CD4-positive, alpha-beta T cell treated with Interleukin-4 for 4 hours (primary cell): ENCODE measurements around the gene COL23A1.

Source experiments
- DNase-seq: peaks from one replicate; pipeline ENCODE4 v3.0.0-alpha.2; 2020

Gene COL23A1

DNA sequence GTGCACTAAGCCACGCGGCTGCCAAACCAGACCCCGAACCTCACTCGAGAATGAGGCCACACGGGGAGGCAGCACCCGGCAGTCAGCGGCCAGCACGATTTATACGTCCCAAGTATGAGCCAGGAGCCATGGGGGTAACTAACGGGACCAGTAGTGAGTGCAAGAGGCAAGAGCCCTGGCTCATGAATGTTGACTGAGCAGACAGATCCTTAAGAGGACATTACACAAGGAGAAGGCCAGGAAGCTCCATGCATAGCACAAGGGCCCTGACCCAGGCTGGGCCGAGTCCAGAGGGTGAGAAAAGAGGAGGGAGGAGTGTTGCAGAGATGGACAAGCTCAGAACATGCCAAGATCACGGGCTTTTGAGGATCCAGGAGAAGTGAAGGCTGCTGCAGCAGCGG lies 299.0 kb downstream of the COL23A1 start:
- no peak for DNase-seq

DNA sequence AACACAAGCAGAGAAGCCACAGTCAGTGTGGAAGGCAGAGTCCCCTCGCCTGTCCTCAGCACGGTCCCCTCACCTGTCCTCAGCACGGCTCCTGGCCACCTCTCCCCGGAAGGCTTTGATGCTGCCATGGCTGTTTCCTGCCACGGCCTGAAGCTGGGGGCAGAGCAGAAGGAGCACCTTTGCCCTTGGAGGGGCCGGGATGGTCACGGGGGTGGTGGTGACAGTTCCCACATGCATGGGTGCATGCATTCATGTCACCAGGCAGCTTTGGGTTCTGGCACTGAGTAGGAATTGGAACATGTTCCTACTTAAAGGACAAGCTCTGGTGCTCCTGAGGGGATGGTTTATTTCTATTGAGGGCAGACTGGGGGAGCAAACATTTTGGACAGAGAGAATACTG lies 299.8 kb downstream of the COL23A1 start:
- no peak for DNase-seq

DNA sequence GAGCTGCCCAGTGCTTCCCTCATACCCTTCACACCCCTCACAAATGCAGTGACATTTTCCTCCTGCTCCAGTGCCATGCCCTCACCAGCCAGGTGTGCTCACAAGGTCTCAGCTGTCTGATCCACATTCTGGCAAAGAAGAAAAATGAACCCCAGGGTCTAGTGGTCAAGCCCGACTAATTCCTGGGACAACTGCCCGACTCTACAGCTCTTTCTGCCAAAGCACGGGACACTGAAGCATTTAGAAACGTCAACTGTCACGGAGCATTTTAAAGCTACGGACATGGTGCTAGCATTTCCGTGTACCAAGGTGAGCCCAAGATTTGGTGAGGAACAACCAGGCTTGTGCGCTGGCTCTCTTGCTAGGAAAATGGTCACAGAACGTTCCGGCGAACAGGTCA lies 300.8 kb downstream of the COL23A1 start:
- no peak for DNase-seq

- DNase-seq = no peak
Observed at GRCh38 chr5:178288401-178289368, 301.5 kb downstream of the COL23A1 start.

DNA sequence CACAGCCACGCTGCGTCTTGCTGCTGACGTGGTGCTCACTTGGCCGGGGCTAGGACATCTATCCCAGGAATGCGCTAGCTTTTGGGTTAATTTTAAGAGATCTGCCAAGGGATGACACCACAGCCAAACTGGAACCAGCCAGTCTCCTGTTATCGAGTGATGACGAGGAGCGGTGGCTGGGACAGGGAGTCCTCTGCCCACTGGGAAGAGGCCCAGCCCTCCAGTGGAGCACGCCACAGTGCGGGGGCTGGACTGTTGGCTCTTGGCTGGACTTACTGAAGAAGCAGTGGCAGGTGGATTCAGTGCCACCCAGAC lies 302.4 kb downstream of the COL23A1 start:
- DNase-seq = no peak

GRCh38 chr5:178287091-178287790 lies 303.0 kb downstream of the COL23A1 start:
- DNase-seq = no peak

DNA sequence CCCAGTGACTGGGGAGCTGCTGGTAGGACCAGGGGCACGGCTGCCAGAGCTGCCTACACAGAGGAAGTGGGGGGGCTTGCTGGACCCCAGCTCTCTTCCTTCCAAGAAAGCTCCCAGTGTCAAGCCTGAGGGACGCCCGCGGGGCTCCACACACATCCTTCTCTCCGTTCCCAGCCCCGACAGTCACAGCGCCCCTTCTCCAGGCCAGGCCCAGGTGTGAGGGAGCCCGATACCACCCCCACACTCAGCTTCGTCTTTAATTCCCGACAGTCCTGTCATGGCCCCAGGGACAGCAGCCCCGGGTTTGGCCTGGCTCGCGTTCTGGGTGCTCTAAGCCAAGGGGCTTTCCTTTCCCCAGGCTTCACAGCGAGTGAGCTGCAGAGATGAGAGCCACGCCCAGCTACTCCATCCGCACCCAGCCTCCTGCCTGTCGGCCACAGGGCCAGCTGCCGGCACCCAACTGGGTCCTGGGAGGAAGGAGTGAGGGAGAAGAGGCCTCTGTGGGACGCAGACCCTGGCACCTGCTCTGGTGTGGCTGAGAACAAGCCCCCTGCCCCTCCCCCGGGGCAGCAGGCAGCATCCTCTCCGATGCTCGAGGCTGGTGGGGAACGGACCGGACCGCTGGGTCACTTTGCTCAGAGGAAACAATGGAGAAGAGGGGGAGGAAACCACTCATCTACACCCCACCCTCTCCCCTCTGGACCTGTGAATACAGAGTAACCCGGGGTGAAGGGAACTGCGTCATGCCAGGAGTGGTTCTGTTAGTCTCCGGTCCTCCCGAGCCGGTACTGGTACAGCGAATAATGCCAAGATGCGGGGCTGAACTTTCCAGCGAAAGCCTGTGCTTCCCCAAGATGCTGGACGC lies 303.7 kb downstream of the COL23A1 start:
- no peak for DNase-seq

GRCh38 chr5:178285399-178286225 lies 304.6 kb downstream of the COL23A1 start:
- DNase-seq = no peak

- DNase-seq = no peak
Observed at GRCh38 chr5:178284996-178285395, 305.2 kb downstream of the COL23A1 start.

- DNase-seq = peak; percentile 2
Observed at GRCh38 chr5:178284093-178284675, 306.0 kb downstream of the COL23A1 start.

DNA sequence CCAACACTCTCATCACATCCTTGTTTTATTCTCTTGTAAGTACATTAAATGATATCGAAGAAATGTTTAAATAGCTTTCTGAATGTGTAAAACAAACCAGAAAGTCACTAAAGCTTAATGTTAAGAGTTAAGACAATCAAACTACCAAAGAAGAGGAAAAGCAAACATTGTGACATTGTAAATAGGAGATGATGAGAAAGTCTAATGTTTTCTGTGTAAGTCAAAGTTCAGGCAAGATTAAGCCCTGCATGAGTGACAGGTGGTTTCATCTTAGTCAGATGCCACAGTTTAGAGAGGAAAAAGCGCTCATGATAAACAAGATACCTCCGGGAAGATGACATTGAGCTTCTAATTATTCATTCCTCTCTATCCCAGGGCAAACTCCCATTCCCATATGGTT lies 306.7 kb downstream of the COL23A1 start:
- no peak for DNase-seq

- DNase-seq = no peak
Observed at GRCh38 chr5:178282391-178282790, 307.8 kb downstream of the COL23A1 start.

- DNase-seq = no peak
Observed at GRCh38 chr5:178281331-178281730, 308.9 kb downstream of the COL23A1 start.

DNA sequence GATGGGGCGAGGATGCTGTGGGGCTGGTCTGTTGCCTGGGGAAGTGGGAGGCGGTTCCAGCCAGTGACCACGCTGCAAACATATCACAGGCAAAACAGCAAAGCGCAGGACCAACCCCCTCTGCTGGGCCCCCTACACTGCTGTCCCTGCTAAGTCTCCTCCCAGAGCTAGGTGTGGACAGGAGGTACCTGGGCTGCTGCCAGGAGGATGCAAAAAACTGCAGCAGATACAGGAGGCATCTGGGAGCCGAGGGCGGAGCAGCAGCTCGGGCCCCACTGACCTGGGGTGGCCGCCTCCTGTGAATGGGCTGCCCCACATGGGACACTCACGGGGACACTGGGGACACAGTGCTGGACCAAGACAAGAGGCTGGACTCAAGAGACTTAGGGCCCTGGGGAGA lies 309.6 kb downstream of the COL23A1 start:
- no peak for DNase-seq

- peak; percentile 38 for DNase-seq
Observed at GRCh38 chr5:178279723-178280438, 310.3 kb downstream of the COL23A1 start.

GRCh38 chr5:178279026-178279722 lies 311.0 kb downstream of the COL23A1 start:
- DNase-seq = no peak

DNA sequence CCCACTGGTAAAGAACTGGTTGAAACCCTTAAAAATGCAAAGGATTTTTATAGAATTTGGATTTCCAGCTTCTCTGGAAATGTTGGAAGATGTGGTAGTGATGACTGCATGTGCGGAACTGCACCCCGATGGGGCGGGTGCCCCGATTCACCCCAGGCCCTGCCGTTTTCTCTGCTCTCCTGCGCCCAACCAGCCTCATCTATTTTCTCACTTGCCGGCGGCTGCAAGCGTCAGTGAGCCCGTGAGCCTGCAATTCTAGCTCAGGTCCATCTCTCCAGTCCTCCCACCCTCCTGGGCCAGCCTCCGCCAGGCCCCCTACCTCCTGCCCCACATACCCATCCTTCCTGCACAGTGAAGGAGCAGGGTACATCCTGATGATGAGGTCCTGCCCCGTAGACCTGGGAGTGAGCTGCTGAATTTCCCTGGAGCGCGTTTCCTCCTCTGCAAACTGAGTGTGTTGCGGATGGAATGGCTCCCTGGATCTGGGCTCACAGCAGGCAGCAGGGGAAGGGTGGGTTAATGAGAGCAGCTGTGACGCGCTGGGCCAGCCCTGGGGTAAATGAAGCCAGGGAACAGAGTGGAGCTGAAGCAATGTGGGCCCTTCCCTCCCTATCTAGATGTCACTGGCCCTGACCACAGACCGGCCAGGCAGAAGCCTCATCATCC lies 311.7 kb downstream of the COL23A1 start:
- no peak for DNase-seq

- DNase-seq = no peak
Observed at GRCh38 chr5:178277866-178278265, 312.3 kb downstream of the COL23A1 start.

GRCh38 chr5:178277346-178277745 lies 312.8 kb downstream of the COL23A1 start:
- no peak for DNase-seq
